Stomach (tissue), 9 donors: ENCODE measurements around the gene MDFI. TPM values are rescaled to one million over a fixed set of nuclear protein-coding genes. Genes with fewer than 3 reads are reported as not detected.

Experiments
- DNase-seq, 2 donors: peaks; one replicate each; pipeline versions ENCODE4 v3.0.0 to v3.0.0-alpha.2; 2013 to 2019
- H3K27ac ChIP-seq, 5 donors: fragments of 200-600 bp in 4 of 5; sonication (generic) in 4 of 5; one replicate each; pipeline ENCODE4 v1.5.1; 2013 to 2019; ENCODE audit warnings: mild to moderate bottlenecking in 1 of 5, moderate library complexity in 1 of 5
- H3K27me3 ChIP-seq, 3 donors: fragments of 200-600 bp; sonication (generic); one replicate each; pipeline ENCODE4 v1.5.1; 2017 to 2019; ENCODE audit warnings: mixed run types in 1 of 3
- H3K36me3 ChIP-seq, 4 donors: fragments of 200-600 bp; sonication (generic); 1 replicate in 3 of 4; 2 replicates in 1 of 4; pipeline ENCODE4 v1.5.1; 2016 to 2019
- H3K4me1 ChIP-seq, 4 donors: fragments of 200-600 bp; sonication (generic); one replicate each; pipeline ENCODE4 v1.5.1; 2016 to 2019
- H3K4me3 ChIP-seq, 4 donors: fragments of 200-600 bp; sonication (generic) in 3 of 4; one replicate each; pipeline ENCODE4 v1.5.1; 2016 to 2019; ENCODE audit warnings: mild to moderate bottlenecking in 1 of 4
- H3K9me3 ChIP-seq, 4 donors: fragments of 200-600 bp; sonication (generic); one replicate each; pipeline ENCODE4 v1.5.1; 2016 to 2019
- CTCF ChIP-seq, 7 experiments: fragments of 450-650 bp in 4 of 7; fragments of 200-600 bp in 3 of 7; sonication (generic) in 3 of 7; IDR thresholded peaks; one replicate each; pipeline ENCODE4 v1.5.1; 2016 to 2019; ENCODE audit warnings: antibody characterized with exemption in 7 of 7, control low read depth in 2 of 7, mild to moderate bottlenecking in 1 of 7
- EP300 ChIP-seq: sonication (generic); formaldehyde crosslinking; IDR thresholded peaks from one replicate; pipeline ENCODE4 v1.6.1; 2017; ENCODE audit warnings: antibody characterized with exemption
- POLR2A ChIP-seq, 4 donors: fragments of 450-650 bp; IDR thresholded peaks; one replicate each; pipeline ENCODE4 v1.6.1; 2016; ENCODE audit warnings: antibody characterized with exemption in 4 of 4, control low read depth in 2 of 4, mild to moderate bottlenecking in 1 of 4, moderate library complexity in 1 of 4
- POLR2AphosphoS5 ChIP-seq, 3 donors: sonication (generic); formaldehyde crosslinking; IDR thresholded peaks; one replicate each; pipeline ENCODE4 v1.6.1; 2016; ENCODE audit warnings: antibody characterized with exemption in 3 of 3
- WGBS, 5 donors: extraction: QIAGEN DNeasy Blood & Tissue Kit in 3 of 5; methylation state at CpG; one replicate each; pipeline versions ENCODE4 v1.1.5 to v1.1.7; 2013 to 2018; 5-methylcytosine and 5-hydroxymethylcytosine counted together
- intact Hi-C: fragments of 100-400 bp; cut with DNase I; formaldehyde crosslinking; loops from one replicate; pipeline ENCODE4 v1.15.1; 2023; ENCODE audit warnings: low total_unique reads
- polyA plus RNA-seq, 3 donors: library from polyadenylated mRNA; stranded (reverse); fragments of 200-250 nt; gene quantifications; one replicate each; pipeline ENCODE4 v1.2.3, GENCODE V29; 2013
- total RNA-seq, 5 donors: library from RNA; depleted of rRNA; stranded (reverse); fragments of >200 nt; gene quantifications; one replicate each; pipeline versions ENCODE4 v1.1.0 to v1.2.3, GENCODE V29; 2014 to 2016
- donor health status: healthy with polysubstance abuse.
- donor health status: Bipolar disorder and iron deficiency.
- donor health status: healthy.

Gene MDFI
- total and polyA plus RNA-seq, 8 donors, result 3.7 to 17.2 (median 8.3) TPM; not detected in 1

- intact Hi-C loops, result loop anchor here (5.0 kb wide), 1 partner anchor 80 kb away; no protein-coding TSS in a partner anchor
- Histone ChIP-seq H3K9me3 (no peaks in the 10 kb centered on the region), H3K36me3 (peaks cover 7 to 32% (median 30%) of the 10 kb centered on the region in 4 donors), H3K27me3 (no peaks in the 10 kb centered on the region), H3K4me3 (no peak overlapping the region), H3K4me1 (peaks cover 17 to 24% (median 23%) of the 10 kb centered on the region in 4 donors), H3K27ac (peak overlapping the region in 4 of 5 donors; percentile 10 to 63 (median 57))
- WGBS, 5 donors, result 2 to 10% (median 3%) methylated on average over 6 to 9 of the region's 9 CpGs
- DNase-seq, result peak; percentile 94 to 97
- TF ChIP-seq POLR2A (IDR thresholded peaks at IDR 0.05) (no peak), POLR2AphosphoS5 (IDR thresholded peaks at IDR 0.05) (peak in 1 of 3 donors; percentile 27), EP300 (no peak), CTCF (IDR thresholded peaks at IDR 0.05) (peak in 5 of 7 experiments; percentile 65 to 97 (median 76))
These were observed 43.8 kb downstream of the MDFI start for GRCh38 chr6:41682056-41682477.

GRCh38 chr6:41682497-41683272 is 44.4 kb downstream of the MDFI start:
- H3K36me3 ChIP-seq, result peaks cover 7 to 38% (median 36%) of the 10 kb centered on the region in 4 donors
- peaks cover 17 to 30% (median 26%) of the 10 kb centered on the region in 4 donors for H3K4me1 ChIP-seq
- WGBS, 5 donors, result 32 to 47% (median 40%) methylated on average over 28 to 31 of the region's 31 CpGs
- no peaks in the 10 kb centered on the region for H3K27me3 ChIP-seq
- no peak for TF ChIP-seq EP300
- TF ChIP-seq POLR2A (IDR thresholded peaks at IDR 0.05), result no peak
- no peak for TF ChIP-seq CTCF (IDR thresholded peaks at IDR 0.05)
- no peak for TF ChIP-seq POLR2AphosphoS5 (IDR thresholded peaks at IDR 0.05)
- DNase-seq, result peak; percentile 59 to 66
- no peaks in the 10 kb centered on the region for H3K9me3 ChIP-seq
- H3K4me3 ChIP-seq, result peak overlapping the region; percentile 30 to 45 (median 44)
- intact Hi-C loops, result loop anchor here (5.0 kb wide), 1 partner anchor 80 kb away; no protein-coding TSS in a partner anchor
- H3K27ac ChIP-seq, result peak overlapping the region; percentile 36 to 63 (median 53)

- Histone ChIP-seq H3K36me3 (peaks cover 12 to 43% (median 41%) of the 10 kb centered on the region in 4 donors), H3K9me3 (no peaks in the 10 kb centered on the region), H3K27me3 (no peaks in the 10 kb centered on the region), H3K4me3 (peak overlapping the region; percentile 30 to 45 (median 44)), H3K27ac (peak overlapping the region; percentile 32 to 63 (median 53)), H3K4me1 (peaks cover 17 to 35% (median 31%) of the 10 kb centered on the region in 4 donors)
- 7 to 23% (median 14%) methylated on average over 5 to 18 of the region's 18 CpGs for WGBS, 5 donors
- no peak for DNase-seq
- intact Hi-C loops, result loop anchor here (5.0 kb wide), 1 partner anchor 81 kb away; no protein-coding TSS in a partner anchor
- TF ChIP-seq POLR2A (IDR thresholded peaks at IDR 0.05), result no peak
- TF ChIP-seq EP300, result no peak
- TF ChIP-seq CTCF (IDR thresholded peaks at IDR 0.05), result no peak
- no peak for TF ChIP-seq POLR2AphosphoS5 (IDR thresholded peaks at IDR 0.05)
These were observed 44.9 kb downstream of the MDFI start for GRCh38 chr6:41683273-41683522.

GRCh38 chr6:41683523-41684310 is 45.4 kb downstream of the MDFI start:
- intact Hi-C loops, result loop anchor here (5.0 kb wide), 1 partner anchor 81 kb away; no protein-coding TSS in a partner anchor
- WGBS, 5 donors, result 13 to 44% (median 14%) methylated on average over 9 to 38 of the region's 38 CpGs
- peak overlapping the region; percentile 30 to 45 (median 44) for H3K4me3 ChIP-seq
- peak overlapping the region; percentile 32 to 63 (median 53) for H3K27ac ChIP-seq
- H3K27me3 ChIP-seq, result no peaks in the 10 kb centered on the region
- peak; percentile 85 to 95 for DNase-seq
- H3K4me1 ChIP-seq, result peaks cover 17 to 41% (median 36%) of the 10 kb centered on the region in 4 donors
- TF ChIP-seq POLR2AphosphoS5 (IDR thresholded peaks at IDR 0.05) (peak in 1 of 3 donors; percentile 39), CTCF (IDR thresholded peaks at IDR 0.05) (peak in 5 of 7 experiments; percentile 86 to 94 (median 89)), POLR2A (IDR thresholded peaks at IDR 0.05) (no peak), EP300 (no peak)
- H3K9me3 ChIP-seq, result no peaks in the 10 kb centered on the region
- peaks cover 14 to 48% (median 46%) of the 10 kb centered on the region in 4 donors for H3K36me3 ChIP-seq
